Kidney tubule cell (primary cell): ENCODE measurements around the gene LEPROT.

ENCODE experiments used
- DNase-seq: peaks from one replicate; pipeline ENCODE4 v3.0.0-alpha.2; 2018; ENCODE audit warnings: low spot score

The LEPROT gene

GRCh38 chr1:65412256-65412983 lies 8.0 kb upstream of the LEPROT start:
- peak; percentile 47 for DNase-seq

GRCh38 chr1:65412984-65413375 lies 7.5 kb upstream of the LEPROT start:
- DNase-seq, result peak; percentile 95

- peak; percentile 17 for DNase-seq
Measured at GRCh38 chr1:65414538-65414937, 5.9 kb upstream of the LEPROT start.

GRCh38 chr1:65416767-65417166 lies 3.7 kb upstream of the LEPROT start:
- no peak for DNase-seq

GRCh38 chr1:65417729-65418128 lies 2.7 kb upstream of the LEPROT start:
- peak; percentile 75 for DNase-seq

GRCh38 chr1:65418522-65419185 lies 1.8 kb upstream of the LEPROT start:
- DNase-seq, result peak; percentile 60

GRCh38 chr1:65419681-65420589 lies 533 bp upstream of the LEPROT start:
- DNase-seq, result peak; percentile 99

- DNase-seq, result peak; percentile 30
Measured at GRCh38 chr1:65421351-65422025, 1.0 kb downstream of the LEPROT start.

- peak; percentile 75 for DNase-seq
Measured at GRCh38 chr1:65422241-65423203, 2.1 kb downstream of the LEPROT start.

- DNase-seq, result peak; percentile 92
Measured at GRCh38 chr1:65423884-65424572, 3.6 kb downstream of the LEPROT start.

- DNase-seq, result peak; percentile 44
Measured at GRCh38 chr1:65424573-65424889, 4.1 kb downstream of the LEPROT start.

- no peak for DNase-seq
Measured at GRCh38 chr1:65425006-65425405, 4.5 kb downstream of the LEPROT start.

- peak; percentile 97 for DNase-seq
Measured at GRCh38 chr1:65425697-65426096, 5.2 kb downstream of the LEPROT start.

GRCh38 chr1:65429078-65429477 lies 8.6 kb downstream of the LEPROT start:
- DNase-seq, result no peak

GRCh38 chr1:65429806-65430205 lies 9.3 kb downstream of the LEPROT start:
- DNase-seq, result peak; percentile 86

GRCh38 chr1:65431111-65431705 lies 10.7 kb downstream of the LEPROT start:
- DNase-seq, result peak; percentile 52

- no peak for DNase-seq
Measured at GRCh38 chr1:65432918-65433317, 12.4 kb downstream of the LEPROT start.

GRCh38 chr1:65434255-65434654 lies 13.8 kb downstream of the LEPROT start:
- no peak for DNase-seq

- DNase-seq, result peak; percentile 86
Measured at GRCh38 chr1:65434760-65435159, 14.3 kb downstream of the LEPROT start.

- DNase-seq, result peak; percentile 28
Measured at GRCh38 chr1:65435987-65436386, 15.5 kb downstream of the LEPROT start.
